Prostate gland (tissue), 2 donors: ENCODE measurements around the gene FOS. TPM values are rescaled to one million over a fixed set of nuclear protein-coding genes. Genes with fewer than 3 reads are reported as not detected.
A peak's percentile ranks its signal among the peaks of the same experiment; 100 is the strongest.

ENCODE experiments used
- DNase-seq: peaks from one replicate; pipeline ENCODE4 v3.0.0-alpha.2; 2019; ENCODE audit warnings: low spot score
- H3K27ac ChIP-seq, 2 donors: fragments of 200-600 bp; sonication (generic); 2 replicates each; pipeline ENCODE4 v1.5.1; 2017 to 2019
- H3K27me3 ChIP-seq: fragments of 200-600 bp; sonication (generic); replicated peaks from 2 replicates; pipeline ENCODE4 v1.5.1; 2019; ENCODE audit not compliant: insufficient read depth
- H3K36me3 ChIP-seq, 2 donors: fragments of 200-600 bp; sonication (generic); 1 replicate in 1 of 2; 2 replicates in 1 of 2; pipeline versions ENCODE4 v1.5.1 to v1.8.1; 2017 to 2019
- H3K4me1 ChIP-seq: fragments of 200-600 bp; sonication (generic); replicated peaks from 2 replicates; pipeline ENCODE4 v1.5.1; 2019
- H3K4me3 ChIP-seq, 2 donors: fragments of 200-600 bp; sonication (generic); 2 replicates each; pipeline ENCODE4 v1.5.1; 2017 to 2019
- H3K9me3 ChIP-seq: fragments of 200-600 bp; sonication (generic); 2 replicates; pipeline ENCODE4 v1.5.1; 2017
- CTCF ChIP-seq, 4 experiments: fragments of 200-600 bp in 2 of 4; fragments of 450-650 bp in 2 of 4; sonication (generic) in 2 of 4; IDR thresholded peaks; 1 replicate in 3 of 4; 2 replicates in 1 of 4; pipeline ENCODE4 v1.5.1; 2016 to 2019; ENCODE audit warnings: antibody characterized with exemption in 4 of 4, mild to moderate bottlenecking in 2 of 4, moderate library complexity in 2 of 4
- POLR2A ChIP-seq: fragments of 450-650 bp; IDR thresholded peaks from one replicate; pipeline ENCODE4 v1.6.1; 2016; ENCODE audit warnings: antibody characterized with exemption, mild to moderate bottlenecking
- POLR2AphosphoS5 ChIP-seq: sonication (generic); formaldehyde crosslinking; IDR thresholded peaks from one replicate; pipeline ENCODE4 v1.6.1; 2017; ENCODE audit warnings: antibody characterized with exemption
- WGBS: methylation state at CpG from one replicate; pipeline ENCODE4 v1.1.5; 2018; 5-methylcytosine and 5-hydroxymethylcytosine counted together
- intact Hi-C: fragments of 100-400 bp; cut with DNase I; formaldehyde crosslinking; loops from one replicate; pipeline ENCODE4 v1.14.2; 2022
- total RNA-seq, 2 donors: library from RNA; depleted of rRNA; stranded (reverse); fragments of >200 nt; gene quantifications; one replicate each; pipeline ENCODE4 v1.1.0, GENCODE V29; 2016

The FOS gene
- total RNA-seq, 2 donors from 2014 or later: 73.9 to 127 TPM

DNA sequence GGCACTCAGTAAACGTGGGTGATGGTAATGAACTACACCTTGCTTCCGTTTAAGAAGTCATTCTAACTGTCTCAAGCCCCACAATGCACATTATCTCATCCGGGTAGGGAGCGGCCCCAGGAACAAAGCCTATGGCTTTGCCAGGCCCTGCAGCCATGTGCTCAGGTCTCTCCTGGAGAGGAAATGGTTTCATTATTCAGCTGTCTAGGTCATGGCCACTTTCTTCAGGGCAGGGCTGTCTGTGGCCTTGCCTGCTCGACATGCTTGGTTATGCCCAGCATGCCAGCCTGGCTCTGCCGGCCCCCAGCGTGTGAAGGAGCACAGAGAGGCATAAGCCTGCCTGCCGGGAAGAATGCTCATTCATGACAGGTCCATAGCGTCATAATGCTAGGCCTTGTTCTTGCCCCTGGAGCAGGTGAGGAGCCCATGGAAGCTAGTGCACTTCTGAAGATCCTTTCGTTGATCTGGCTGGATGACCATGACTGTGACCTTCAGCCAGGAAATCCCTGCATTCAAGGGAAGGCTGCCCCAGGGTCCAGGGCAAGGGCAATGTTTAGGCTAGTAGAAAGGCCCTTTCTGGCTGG, 26.3 kb upstream of the FOS start:
- Histone ChIP-seq H3K4me3 (no peak overlapping the region), H3K27me3 (no peaks in the 10 kb centered on the region), H3K36me3 (no peaks in the 10 kb centered on the region), H3K9me3 (no peaks in the 10 kb centered on the region), H3K27ac (peak overlapping the region; percentile 21 to 36), H3K4me1 (peaks cover 4% of the 10 kb centered on the region)
- no peak for DNase-seq
- intact Hi-C loops: no loop called here
- TF ChIP-seq POLR2A (no peak), POLR2AphosphoS5 (no peak), CTCF (IDR thresholded peaks at IDR 0.05) (no peak)
- 56% methylated on average over 10 of the region's 10 CpGs for WGBS

GRCh38 chr14:75254381-75254822, 24.2 kb upstream of the FOS start:
- Histone ChIP-seq H3K27ac (peak overlapping the region; percentile 87 to 88), H3K9me3 (no peaks in the 10 kb centered on the region), H3K4me1 (peaks cover 15% of the 10 kb centered on the region), H3K36me3 (no peaks in the 10 kb centered on the region), H3K4me3 (no peak overlapping the region), H3K27me3 (no peaks in the 10 kb centered on the region)
- WGBS: 21% methylated on average over 6 of the region's 6 CpGs
- intact Hi-C loops: no loop called here
- TF ChIP-seq POLR2A (no peak), POLR2AphosphoS5 (peak; percentile 96)
- peak; percentile 94 for DNase-seq

DNA sequence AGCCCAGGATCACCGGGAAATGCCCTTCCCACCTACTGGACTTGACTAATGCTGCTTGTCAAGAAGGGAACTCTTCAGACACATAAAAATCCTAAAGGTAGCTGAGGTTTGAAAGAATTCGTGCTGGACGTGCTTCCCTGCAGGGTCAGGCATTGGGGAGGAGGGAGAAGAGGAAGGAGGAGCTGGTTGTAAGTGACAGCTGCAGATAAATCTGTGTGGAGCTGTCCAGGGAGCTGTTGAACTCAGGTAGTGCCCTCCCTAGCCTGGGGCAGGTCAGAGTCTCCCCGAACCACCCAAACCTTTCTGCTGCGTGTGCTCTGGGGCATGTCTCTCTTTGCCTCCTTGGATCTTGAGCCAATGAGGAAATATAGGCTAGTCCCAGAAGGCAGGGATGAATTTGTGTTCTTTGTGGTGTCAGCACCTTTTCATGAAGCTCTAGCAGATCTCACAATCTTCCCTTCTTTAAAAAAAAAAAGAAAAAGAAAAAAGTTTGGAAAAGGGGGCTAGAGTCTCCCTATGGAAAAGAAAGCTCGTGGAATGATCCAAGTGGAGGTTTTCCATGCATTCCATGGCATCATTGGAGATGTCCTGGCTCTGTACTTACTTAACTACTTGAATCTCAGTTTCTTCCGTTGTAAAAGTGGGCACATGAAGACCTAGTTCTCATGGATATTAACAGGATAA, 23.6 kb upstream of the FOS start:
- Histone ChIP-seq H3K36me3 (no peaks in the 10 kb centered on the region), H3K9me3 (no peaks in the 10 kb centered on the region), H3K4me3 (no peak overlapping the region), H3K27me3 (no peaks in the 10 kb centered on the region), H3K4me1 (peaks cover 19% of the 10 kb centered on the region), H3K27ac (peak overlapping the region; percentile 87 to 88)
- intact Hi-C loops: loop anchor here (5.0 kb wide), 1 partner anchor 78 kb away; the partner anchor contains the start of gene TMED10
- TF ChIP-seq POLR2A: no peak
- peak; percentile 66 for DNase-seq
- 29% methylated on average over 7 of the region's 7 CpGs for WGBS

DNA sequence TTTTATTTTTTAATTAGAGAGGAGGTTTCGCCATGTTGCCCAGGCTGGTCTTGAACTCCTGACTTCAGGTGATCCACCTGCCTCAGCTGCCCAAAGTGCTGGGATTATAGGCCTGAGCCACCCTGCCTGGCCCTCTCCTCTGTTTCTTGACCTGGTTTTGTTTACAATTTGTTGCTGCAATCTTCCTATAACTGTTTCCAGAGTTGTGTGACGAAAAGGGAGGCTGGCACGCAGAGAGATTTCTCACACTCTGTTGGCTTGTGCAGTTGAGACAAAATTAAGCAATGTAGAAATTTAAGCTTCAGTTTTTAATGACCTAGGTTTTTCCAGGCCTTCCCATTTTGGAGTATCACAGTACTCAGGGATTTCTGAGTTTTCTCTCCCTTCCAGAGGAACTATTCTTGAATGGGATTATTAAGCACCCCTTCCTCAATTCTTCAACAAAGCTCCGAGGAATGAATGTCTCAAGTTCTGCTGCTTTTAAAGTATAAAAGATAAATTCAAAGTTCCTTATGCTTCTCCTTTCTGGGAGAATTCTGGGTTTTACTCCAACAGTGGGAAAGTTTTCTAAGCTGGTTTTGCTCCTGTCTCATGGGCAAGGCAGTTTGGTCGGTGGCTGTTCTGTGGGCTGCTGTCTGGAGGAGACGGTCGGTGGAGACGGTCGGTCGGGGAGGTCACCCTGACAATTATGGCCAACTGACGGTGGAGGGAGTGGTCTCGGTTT, 20.4 kb upstream of the FOS start:
- Histone ChIP-seq H3K27me3 (no peaks in the 10 kb centered on the region), H3K27ac (peak overlapping the region; percentile 93 to 97), H3K4me3 (peak overlapping the region; percentile 18 to 29), H3K9me3 (no peaks in the 10 kb centered on the region), H3K4me1 (peaks cover 26% of the 10 kb centered on the region), H3K36me3 (no peaks in the 10 kb centered on the region)
- intact Hi-C loops: loop anchor here (2.0 to 5.0 kb wide), 2 partner anchors 19 to 81 kb away; partner anchors contain the start of gene TMED10
- peak; percentile 64 for DNase-seq
- TF ChIP-seq CTCF (IDR thresholded peaks at IDR 0.05) (no peak), POLR2AphosphoS5 (peak; percentile 66)
- WGBS: 14% methylated on average over 12 of the region's 12 CpGs

DNA sequence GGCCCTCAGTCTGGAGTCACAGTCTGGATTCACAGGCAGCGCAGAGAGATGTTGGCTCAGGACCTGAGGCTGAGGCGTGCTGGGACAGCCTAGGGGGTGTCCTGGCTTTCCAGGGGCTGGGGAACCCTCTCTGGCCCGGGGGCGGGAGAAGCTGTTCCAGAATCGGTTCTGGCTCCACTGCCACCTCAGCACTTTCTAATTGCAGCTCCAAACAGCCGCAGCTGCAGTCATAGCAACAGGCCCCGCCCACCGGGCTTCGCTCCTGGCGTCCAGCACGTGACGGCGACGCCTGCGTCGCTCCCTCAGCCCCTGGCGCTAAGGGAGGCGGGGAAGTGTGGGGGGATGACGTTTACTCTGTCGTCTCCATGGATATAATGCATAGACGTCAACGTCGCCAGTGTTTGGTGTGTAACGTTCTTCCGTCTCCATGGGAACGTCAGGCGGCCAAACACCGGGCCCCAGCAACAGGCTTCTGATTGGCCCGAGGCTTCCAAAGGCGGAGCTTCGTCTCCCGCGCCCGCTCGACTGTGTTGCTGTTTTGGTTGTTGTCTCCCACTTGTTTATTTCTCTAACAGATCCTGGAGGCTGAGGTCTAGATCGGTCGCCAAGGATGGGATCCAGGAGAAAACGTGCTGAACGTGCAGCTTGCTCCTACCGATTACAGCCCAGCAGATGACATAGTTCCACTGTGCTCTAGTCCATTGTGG, 19.7 kb upstream of the FOS start:
- Histone ChIP-seq H3K36me3 (no peaks in the 10 kb centered on the region), H3K4me1 (peaks cover 26% of the 10 kb centered on the region), H3K27ac (peak overlapping the region; percentile 93 to 97), H3K9me3 (no peaks in the 10 kb centered on the region), H3K27me3 (no peaks in the 10 kb centered on the region), H3K4me3 (peak overlapping the region; percentile 18 to 29)
- TF ChIP-seq POLR2AphosphoS5: peak; percentile 98
- peak in 1 of 4 experiments; percentile 11 for TF ChIP-seq CTCF (IDR thresholded peaks at IDR 0.05)
- TF ChIP-seq POLR2A: peak; percentile 88
- 0% methylated on average over 40 of the region's 40 CpGs for WGBS
- peak; percentile 98 for DNase-seq
- intact Hi-C loops: loop anchor here (2.0 to 5.0 kb wide), 2 partner anchors 18 to 82 kb away; partner anchors contain the start of gene TMED10
